HepG2 (cell line): ENCODE measurements around the gene IKZF3. TPM values are rescaled to one million over a fixed set of nuclear protein-coding genes. Genes with fewer than 3 reads are reported as not detected.

Experiments
- ARHGAP35 ChIP-seq: sonication (generic); formaldehyde crosslinking; IDR thresholded peaks from 2 replicates; pipeline ENCODE4 v1.9.0; 2022; ENCODE audit warnings: mild to moderate bottlenecking, inconsistent platforms, moderate library complexity, missing genetic modification reagents, borderline replicate concordance
- ATF3 ChIP-seq: sonication (generic); formaldehyde crosslinking; IDR thresholded peaks from 2 replicates; pipeline ENCODE4 v1.4.0; 2020; ENCODE audit warnings: missing genetic modification reagents
- E2F1 ChIP-seq: sonication (generic); formaldehyde crosslinking; IDR thresholded peaks from 2 replicates; pipeline ENCODE4 v1.5.0; 2020; ENCODE audit warnings: missing genetic modification reagents
- EP300 ChIP-seq, 3 experiments: sonication (generic) in 1 of 3; formaldehyde crosslinking in 1 of 3; IDR thresholded peaks; 2 replicates each; pipeline versions ENCODE4 v1.5.1 to v1.6.1; 2011 to 2020; ENCODE audit warnings: low read depth in 2 of 3, low read length in 2 of 3, borderline replicate concordance in 1 of 3, improper control_type of control experiment in 1 of 3, mild to moderate bottlenecking in 1 of 3, missing genetic modification reagents in 1 of 3, moderate library complexity in 1 of 3
- GATAD2A ChIP-seq: IDR thresholded peaks from 2 replicates; pipeline ENCODE4 v1.6.1; 2016
- ISL2 ChIP-seq: sonication (generic); formaldehyde crosslinking; IDR thresholded peaks from 2 replicates; pipeline ENCODE4 v1.5.0; 2020; ENCODE audit warnings: missing genetic modification reagents
- NFIB ChIP-seq: sonication (generic); formaldehyde crosslinking; IDR thresholded peaks from 2 replicates; pipeline ENCODE4 v1.9.0; 2021; ENCODE audit warnings: missing genetic modification reagents, mild to moderate bottlenecking, borderline replicate concordance
- NPAS2 ChIP-seq: sonication (generic); formaldehyde crosslinking; IDR thresholded peaks from 2 replicates; pipeline ENCODE4 v1.8.0; 2022; ENCODE audit warnings: mild to moderate bottlenecking, missing genetic modification reagents, borderline replicate concordance
- PAXIP1 ChIP-seq: sonication (generic); formaldehyde crosslinking; conservative IDR thresholded peaks from 2 replicates; pipeline ENCODE4 v1.4.0; 2020; ENCODE audit warnings: mild to moderate bottlenecking, missing genetic modification reagents, moderate library complexity
- PRMT3 ChIP-seq: sonication (generic); formaldehyde crosslinking; IDR thresholded peaks from 2 replicates; pipeline ENCODE4 v1.8.1; 2022; ENCODE audit warnings: low read depth, mild to moderate bottlenecking, moderate library complexity, missing genetic modification reagents, borderline replicate concordance
- RBFOX2 ChIP-seq: fragments of 200-400 bp; formaldehyde crosslinking; IDR thresholded peaks from 2 replicates; pipeline ENCODE4 v1.6.1; 2017; ENCODE audit warnings: low read depth, mild to moderate bottlenecking, low read length
- ZNF691 ChIP-seq: sonication (generic); formaldehyde crosslinking; IDR thresholded peaks from 2 replicates; pipeline ENCODE4 v1.4.0; 2020; ENCODE audit warnings: missing genetic modification reagents, low read depth, mild to moderate bottlenecking, borderline replicate concordance
- ZNF720 ChIP-seq: sonication (generic); formaldehyde crosslinking; IDR thresholded peaks from 2 replicates; pipeline ENCODE4 v1.4.0; 2020; ENCODE audit warnings: missing genetic modification reagents
- polyA plus RNA-seq, 8 experiments: library from polyadenylated mRNA; depleted of rRNA in 3 of 8; stranded (reverse) in 7 of 8; unstranded in 1 of 8; fragments of >200 nt; fragmentation: Illumina TruSeq in 4 of 8; extraction: Trizol in 4 of 8; gene quantifications; 2 replicates each; pipeline versions ENCODE4 v1.2.1 to v1.2.3, GENCODE V29; 2011 to 2016; ENCODE audit warnings: low read depth in 4 of 8, missing spikeins in 1 of 8, mixed read lengths in 1 of 8; ENCODE audit not compliant: insufficient read depth in 1 of 8
- total RNA-seq, 5 experiments: library from RNA; depleted of rRNA; stranded (reverse); fragments of >200 nt; fragmentation: Illumina TruSeq; extraction: Trizol; gene quantifications; 2 replicates each; pipeline ENCODE4 v1.2.3, GENCODE V29; 2016; ENCODE audit warnings: low read depth in 1 of 5

The IKZF3 gene
- total and polyA plus RNA-seq, 2 of the 13 experiments (the other 11 are each of a cell fraction or from before 2014, with no cell fraction given) = not detected

DNA sequence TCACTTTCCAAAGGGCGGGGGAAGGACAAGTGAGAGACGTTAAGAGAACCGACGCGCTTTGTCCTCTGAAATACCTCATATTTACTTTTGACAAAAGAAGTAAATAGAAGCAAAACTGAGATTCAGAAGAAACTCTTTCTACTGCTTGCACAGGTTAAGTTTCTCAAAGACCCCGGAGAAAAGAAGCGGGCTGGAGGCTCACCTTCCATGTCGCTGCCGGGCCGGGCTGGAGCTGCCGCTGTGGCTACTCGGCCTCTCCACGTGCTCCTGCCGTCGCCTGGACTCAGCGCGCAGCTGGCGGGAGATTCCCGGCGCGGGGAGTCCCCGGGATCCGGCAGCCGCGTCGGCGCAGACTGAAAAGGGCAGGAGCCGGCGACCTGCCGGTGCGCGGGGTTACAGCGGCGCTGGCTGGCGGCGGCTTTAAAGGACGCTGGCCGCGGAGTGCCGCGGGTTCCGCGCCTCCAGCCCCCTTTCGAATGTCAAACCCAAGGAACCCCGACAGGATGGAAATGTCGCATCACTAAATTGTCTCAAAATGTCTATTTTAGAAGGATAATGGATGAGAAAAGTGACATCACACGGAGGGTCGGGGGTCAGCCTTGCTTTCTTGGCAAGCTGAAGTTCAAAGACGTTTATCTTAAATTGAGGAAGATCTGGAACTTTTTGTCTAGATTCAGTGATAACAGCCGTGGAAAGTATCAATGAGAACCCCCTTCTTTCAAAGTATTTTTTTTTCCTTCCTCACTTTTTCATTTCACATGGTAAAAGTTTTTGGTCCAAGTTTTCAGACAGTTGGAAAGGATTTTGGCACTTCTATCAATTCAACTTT, at the start of gene IKZF3 (continued):
- TF ChIP-seq PAXIP1 (CRISPR knock-in tag) (peak; percentile 53), ZNF691 (CRISPR knock-in tag) (peak; percentile 93), ZNF720 (CRISPR knock-in tag) (no peak), ISL2 (CRISPR knock-in tag) (peak; percentile 81), E2F1 (CRISPR knock-in tag) (peak; percentile 97), NPAS2 (CRISPR knock-in tag) (no peak), ARHGAP35 (CRISPR knock-in tag) (peak; percentile 99), EP300 (IDR thresholded peaks at IDR 0.05; ENCODE audit: low read depth in 2 of 2, low read length in 2 of 2) (0 out of 4 replicates have a peak, but pooled peaks of 1 of the 2 experiments have one; percentile 10), EP300 (CRISPR knock-in tag; IDR thresholded peaks at IDR 0.05; ENCODE audit: borderline replicate concordance) (peak; percentile 68), RBFOX2 (no peak), ATF3 (peak; percentile 57; the same call in 1 of the 2 replicates), PRMT3 (CRISPR knock-in tag) (peak; percentile 86), NFIB (CRISPR knock-in tag) (peak; percentile 52; the same call in 1 of the 2 replicates), GATAD2A (peak; percentile 71)
